CD4-positive, alpha-beta T cell treated with Interleukin-17A for 4 hours (primary cell): ENCODE results near the gene PGM2L1.
"Not testable (repeated sequence)": the region's sequence is repeated elsewhere in the genome, so short reads cannot be mapped to it uniquely, and the experiment has no call there.

Experiments
- DNase-seq: peaks from one replicate; pipeline ENCODE4 v3.0.0-alpha.2; 2020; ENCODE audit warnings: mixed read lengths

The PGM2L1 gene

DNA sequence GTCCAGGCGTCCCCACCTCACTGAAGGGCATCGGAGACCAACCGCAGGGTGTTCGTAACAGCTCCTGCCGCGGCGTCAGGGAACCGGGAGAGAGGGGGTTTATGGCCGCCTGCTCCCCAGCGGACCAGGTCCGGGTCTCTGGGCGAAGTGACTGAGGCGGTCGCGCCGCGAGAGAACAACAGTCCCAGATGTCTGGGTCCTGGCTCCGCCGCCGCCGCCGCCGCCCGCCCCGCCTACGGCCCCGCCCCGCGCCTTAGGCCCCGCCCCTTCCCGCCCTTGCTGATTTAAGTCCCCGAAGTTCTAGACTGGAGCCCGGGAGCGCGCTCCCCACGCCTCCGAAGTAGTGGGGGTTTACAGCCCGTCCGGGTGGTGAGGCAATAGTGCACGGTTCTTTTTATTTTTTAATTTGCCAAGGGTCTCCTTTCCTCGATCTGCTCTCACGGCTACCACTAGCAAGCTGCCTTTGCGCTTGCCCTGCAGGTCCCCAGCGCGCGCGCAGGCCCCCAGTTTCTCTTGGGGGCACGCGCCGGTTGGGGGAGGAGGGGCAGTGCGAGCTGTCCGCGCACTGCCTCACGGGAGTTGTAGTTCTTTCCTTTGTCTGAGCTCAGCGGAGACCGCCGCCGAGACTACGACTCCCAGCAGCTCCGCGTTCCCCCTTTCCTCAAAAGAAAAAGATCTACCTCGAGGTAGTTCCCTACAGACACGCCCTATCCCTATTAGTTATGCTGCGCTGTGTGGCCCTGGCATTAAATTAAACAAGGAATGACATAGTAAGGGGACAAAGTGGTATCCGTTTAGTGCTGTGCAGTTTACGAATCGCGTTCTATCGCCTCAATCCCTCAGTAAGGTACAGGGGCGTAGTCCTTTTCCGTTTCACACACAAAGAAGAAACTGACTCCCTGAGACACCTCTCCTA is at the start of gene PGM2L1:
Gene PGM2L1 (minus strand): TSS at position 190 of the 916 bp plus-strand sequence. CDS start 272 bp downstream, outside the sequence.
- peak; percentile 96 for DNase-seq

DNA sequence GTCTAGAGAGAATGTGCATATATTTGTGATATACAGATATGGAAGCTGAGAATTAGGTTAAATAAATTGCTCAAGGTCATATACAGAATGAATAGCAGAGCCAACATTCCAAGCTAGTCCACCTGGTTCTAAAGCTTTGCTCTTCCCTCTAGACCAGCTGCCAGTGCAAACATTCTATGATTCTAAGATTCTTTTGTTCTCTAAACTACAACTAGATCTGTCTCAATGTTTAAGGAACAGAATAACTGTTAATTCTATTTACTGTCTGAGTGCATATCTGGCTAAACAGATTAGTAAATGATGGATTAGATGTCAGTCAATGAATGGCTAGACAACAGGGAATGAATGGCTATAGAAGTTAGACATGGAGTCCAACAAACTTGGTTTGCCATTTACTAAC is 49.5 kb upstream of the PGM2L1 start:
- no peak for DNase-seq

DNA sequence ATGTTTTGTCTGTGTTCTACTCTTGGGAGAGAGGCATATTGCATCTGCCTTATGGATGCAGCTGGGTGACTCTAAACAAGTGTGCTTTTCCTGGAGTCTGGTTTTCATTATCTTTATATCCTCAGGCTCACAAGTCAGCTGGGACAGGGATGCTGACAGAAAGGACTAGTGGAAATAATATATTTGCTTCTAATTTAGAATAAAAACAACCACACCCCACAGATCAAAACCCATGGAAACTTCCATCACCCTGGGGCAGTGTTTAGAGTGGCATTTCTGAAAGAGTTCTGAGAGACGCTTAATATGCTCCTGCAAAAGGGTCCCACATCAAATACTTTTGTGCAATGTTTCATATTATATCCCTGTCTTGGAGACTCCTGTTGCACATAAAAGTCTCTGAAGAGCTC is 48.3 kb upstream of the PGM2L1 start:
- no peak for DNase-seq

DNA sequence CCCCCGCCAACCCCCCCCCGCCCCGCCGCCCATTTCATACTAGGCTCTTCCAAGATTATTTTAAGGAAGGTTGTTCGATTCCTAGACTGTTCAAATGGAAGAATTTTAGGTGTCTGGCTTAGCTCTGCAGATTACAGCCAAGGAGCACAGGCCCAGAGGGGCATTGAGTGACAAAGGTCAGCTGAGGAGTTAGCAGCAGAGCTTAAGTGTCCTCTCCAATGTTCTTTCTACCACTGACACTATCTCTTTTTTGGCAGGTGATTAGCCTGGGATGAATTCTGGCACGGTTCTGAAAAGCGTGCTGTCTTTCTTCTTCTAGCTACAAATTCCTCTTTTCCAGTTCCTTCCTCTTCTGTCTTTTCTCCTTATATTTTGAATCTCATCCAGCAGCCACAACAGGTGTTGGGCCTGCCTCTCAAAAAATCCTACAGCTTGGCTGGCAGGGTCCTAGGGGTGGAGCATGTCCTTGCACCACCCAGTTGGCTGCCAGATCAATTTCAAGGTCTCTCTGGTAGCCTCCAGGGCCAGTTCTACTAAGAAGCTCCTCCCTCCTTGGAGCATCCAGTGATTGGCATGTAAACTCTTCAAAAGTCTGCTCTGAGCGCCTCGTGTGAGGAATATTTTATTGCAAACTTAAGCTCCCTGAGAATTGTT is 46.1 kb upstream of the PGM2L1 start:
- no peak for DNase-seq

DNA sequence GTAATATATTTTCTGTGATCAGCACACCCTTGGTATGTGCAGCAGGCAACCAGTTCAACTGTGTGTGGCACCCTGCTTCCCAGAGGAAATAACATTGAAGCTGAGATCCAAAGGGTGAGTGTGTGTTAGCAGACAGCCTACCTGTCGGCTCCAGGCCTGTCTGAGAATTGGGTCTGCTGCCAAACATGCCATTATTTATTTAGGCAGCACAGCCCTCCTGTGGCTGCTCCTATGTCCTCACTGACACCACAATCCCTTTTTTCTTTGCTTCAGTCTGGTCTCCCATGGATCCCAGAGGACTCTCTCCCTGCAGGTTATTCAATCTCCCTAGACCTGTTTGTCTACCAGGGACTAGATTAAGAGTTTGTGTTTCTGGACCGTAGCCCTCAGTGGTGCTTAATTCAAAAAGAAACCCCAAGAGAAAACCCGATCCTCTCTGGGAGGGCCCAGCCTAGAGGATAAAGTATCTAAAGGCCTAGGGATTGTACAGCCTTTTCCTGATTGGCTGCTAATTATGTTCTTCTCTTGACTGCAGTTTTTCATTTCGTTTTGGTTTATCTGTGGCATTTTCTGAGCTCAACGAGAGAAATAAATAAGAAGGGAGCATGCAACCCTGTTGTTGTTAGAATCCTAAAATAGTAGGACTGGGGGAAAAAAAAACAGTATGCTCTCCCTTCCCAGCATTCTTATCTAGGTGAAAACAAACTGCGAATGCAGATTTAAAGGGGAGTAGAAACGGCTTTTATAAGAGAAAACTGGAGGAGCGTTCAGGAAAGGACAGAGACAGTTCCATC is 45.0 kb upstream of the PGM2L1 start:
- no peak for DNase-seq

DNA sequence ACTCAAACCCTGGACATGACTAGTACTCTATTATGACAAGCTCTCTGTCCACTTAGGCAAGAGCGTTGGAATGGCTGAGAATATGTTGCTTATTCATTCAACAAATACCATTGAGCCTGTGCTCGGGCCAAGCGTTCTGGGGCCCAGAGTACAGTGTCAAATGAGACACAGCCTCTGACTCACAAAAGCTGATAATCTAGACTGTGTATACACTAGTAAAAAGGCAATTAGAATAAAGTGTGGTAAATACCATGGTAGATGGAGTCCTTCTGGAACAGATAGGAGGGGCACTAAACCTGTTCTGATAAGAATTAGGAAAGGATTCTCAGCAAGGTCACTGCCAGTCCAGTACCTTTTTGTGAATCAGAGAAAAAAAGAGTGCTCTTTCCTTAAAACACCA is 44.4 kb upstream of the PGM2L1 start:
- DNase-seq, result no peak

DNA sequence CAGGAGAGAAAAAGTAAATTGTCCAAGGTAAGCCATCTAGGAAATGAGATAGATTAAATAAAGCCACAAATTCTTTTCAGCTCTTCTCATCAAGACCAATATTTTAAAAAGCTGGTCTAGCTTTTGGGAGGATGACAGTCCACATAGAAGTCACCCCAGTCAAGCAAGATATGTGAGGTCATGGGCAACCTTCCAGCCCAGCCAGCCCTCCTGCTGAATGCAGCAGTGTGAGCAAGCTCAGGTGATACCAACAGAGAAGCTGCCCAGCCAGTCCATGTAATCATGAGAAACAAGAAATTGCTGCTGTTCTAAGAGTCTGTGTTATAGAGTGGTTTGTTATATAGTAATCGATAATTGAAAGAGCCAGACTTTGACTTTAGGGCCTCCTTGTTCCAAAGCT is 40.4 kb upstream of the PGM2L1 start:
- no peak for DNase-seq

DNA sequence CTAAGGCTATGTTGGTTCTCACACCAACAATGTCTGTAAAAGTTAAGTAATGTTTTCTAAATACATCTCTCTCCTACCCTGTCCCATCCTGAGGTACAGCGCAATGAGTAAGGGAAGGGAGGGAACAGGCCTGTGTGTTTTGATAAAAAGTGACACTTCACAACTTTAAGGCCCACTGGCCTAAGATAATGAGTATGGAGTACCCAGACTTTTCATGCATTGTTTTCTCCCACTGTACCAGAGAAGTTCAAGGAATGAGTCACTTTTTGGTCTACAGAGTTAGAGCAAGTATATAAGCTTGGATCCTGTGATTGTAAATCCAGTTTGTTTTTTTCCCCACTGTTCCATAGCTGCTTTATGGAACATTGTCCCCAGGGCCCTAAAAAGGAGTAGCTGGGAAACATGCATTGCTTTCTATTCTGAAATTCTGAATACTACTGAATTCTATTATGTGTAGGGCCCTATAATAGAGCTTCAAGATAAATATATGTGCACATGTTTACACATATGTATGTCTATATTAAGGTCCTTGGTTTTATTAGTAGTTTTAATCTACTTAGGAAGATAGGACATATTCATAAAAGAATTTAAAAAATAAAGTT is 39.3 kb upstream of the PGM2L1 start:
- DNase-seq, result no peak

DNA sequence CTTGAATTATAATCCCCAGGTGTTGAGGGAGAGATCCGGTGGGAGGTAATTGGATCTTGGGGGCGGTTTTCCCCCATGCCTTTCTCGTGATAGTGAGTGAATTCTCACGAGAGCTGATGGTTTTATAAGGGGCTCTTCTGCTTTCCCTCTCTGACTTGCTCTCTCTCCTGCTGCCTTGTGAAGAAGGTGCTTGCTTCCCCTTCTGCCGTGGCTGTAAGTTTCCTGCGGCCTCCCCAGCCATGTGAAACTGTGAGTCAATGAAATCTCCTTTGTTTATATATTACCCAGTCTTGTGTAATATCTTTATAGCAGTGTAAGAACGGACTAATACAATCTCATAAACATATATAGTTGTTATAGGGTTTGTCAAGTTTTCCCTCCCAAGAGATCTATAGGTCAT is 36.3 kb upstream of the PGM2L1 start:
- no peak for DNase-seq

DNA sequence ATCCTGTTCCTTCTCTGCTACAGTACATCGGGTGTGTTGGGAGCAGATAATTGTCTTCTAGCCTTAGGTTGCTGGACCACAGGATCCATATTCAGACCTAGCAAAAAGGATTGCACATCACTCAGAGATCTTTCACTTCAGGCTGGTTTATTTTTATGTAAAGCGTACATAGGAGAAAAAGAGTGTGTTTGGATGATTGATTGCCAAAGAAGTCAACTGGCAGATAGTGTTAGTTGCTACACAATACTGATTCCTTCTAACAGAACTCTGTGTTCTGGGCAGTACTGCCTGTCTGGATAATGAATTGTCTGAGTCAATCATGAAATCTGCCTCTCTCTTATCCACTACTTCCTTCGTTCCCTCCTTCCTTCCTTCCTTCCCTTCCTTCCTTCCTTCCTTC is 31.0 kb upstream of the PGM2L1 start:
- no peak for DNase-seq

DNA sequence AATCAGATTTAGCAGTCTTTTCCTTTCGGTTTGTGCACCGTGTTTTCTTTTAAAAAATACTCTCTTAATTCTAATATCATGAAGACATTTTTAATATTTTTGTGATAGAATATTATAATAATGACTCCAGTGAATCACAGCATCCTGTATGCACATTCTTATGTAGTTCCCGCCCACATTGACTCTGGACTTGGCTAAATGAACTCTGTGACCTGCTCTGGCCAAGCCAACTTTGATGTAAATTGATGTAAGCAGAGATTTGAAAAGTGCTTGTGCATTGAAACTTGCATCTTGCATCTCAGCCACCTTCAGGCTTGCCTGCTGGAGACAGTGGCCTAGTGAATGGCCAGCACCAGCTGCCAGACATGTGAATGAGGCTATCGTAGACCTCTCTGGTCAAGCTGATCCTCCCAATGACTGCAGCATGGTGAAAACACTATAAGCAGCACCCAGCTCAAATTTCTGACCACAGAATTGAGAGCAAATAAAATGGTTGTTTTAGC is 29.2 kb upstream of the PGM2L1 start:
- no peak for DNase-seq

DNA sequence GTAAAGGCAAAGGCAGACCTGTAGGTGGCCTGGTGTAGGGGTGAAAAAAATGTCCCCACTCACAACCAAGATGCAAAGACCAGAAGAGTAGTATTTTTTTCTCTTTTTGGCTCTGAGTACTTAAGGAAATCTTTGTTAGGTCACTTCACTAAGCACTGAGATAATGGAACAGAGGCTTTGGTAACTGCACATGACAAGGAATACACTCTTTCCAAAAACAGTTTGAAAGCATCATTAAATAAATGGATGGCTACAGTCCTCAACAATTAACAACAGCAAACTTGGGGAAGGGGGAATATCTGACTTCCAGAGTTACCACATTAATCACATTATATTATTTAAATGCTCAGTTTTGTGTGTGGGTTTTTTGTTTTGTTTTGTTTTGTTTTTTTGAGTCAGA is 26.9 kb upstream of the PGM2L1 start:
- DNase-seq, result no peak

DNA sequence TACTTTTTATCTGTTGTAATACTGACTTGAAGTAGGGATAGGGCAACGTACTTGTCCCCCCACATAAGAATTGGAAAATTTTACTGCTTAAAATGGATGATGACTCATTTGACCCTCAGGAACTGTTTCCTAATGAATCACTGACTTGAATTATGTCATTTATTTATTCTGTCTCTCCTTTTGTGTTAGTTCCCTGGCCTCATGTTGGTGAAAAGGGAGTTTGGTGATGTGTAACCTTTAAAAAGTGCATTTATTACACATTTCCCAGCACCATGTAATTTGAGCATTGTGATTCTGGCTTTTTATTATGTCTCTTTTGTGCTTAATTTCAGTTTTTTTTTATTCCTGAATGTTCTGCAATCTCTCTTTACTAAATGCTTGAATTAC is 20.3 kb upstream of the PGM2L1 start:
- no peak for DNase-seq

DNA sequence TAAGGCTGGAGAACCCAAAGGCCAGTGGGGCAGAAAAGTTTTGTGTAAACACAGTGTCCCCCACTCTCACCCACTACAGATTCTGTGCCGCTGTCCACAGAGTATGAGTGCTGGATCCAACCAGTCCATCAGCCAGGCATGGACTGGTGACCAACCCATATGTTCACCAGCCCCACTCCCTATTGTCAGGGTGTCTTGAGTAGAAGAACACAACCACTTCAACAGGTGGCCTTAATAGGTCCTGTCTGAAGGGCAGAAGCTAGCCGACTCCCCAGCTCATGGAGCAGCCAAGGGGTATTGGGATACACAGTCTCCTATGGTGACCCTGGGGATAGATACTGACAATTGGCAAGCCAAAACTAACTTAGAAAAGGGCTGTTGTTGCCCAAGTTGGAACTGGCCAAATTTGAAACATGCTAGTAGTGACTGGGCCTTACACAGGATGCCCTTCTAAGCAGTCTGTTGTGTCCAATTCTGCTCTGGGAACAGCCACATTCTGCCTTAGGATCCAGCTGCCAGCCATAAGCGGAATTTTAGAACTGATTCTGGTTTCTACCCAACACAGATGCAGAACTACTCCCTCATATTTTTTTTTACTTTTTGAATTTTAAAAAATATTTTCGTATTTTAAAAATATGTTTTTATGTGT is 19.8 kb upstream of the PGM2L1 start:
- peak; percentile 7 for DNase-seq

DNA sequence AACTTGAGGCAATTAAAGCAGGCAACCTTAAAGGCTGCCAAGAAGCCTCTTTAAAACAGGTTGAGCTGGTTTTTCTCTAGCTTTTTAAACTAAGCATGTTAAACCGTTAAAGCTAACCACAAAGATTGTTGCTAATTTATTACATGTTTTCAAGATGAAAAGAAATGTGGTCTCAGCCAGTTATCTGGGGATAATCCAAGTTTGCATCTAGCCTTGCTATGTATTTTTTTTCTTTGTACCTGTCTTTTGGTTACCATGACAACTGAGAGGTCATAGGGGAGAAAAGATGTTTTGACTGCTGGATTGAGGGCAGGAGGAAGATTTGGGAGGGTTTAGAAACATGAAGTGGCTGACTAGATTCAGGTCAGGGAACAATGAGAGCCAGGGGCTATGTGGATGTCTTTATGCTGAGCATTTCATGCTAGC is 19.2 kb upstream of the PGM2L1 start:
- DNase-seq, result no peak

DNA sequence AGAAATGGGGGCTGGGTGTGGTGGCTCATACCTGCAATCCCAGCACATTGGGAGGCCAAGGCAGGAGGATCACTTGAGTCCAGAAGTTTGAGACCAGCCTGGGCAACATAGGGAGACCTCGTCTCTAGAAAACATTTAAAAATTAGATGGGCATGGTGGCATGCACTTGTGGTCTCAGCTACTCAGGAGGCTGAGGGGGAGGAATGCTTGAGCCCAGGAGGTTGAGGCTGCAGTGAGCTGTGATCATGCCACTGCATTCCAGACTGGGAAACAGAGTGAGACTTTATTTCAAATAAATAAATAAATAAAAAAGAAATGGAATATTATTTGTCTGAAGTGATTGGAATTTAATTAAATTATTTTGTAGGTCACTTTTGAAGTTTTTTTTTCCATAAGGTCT is 18.7 kb upstream of the PGM2L1 start:
- DNase-seq, result not testable (repeated sequence)

DNA sequence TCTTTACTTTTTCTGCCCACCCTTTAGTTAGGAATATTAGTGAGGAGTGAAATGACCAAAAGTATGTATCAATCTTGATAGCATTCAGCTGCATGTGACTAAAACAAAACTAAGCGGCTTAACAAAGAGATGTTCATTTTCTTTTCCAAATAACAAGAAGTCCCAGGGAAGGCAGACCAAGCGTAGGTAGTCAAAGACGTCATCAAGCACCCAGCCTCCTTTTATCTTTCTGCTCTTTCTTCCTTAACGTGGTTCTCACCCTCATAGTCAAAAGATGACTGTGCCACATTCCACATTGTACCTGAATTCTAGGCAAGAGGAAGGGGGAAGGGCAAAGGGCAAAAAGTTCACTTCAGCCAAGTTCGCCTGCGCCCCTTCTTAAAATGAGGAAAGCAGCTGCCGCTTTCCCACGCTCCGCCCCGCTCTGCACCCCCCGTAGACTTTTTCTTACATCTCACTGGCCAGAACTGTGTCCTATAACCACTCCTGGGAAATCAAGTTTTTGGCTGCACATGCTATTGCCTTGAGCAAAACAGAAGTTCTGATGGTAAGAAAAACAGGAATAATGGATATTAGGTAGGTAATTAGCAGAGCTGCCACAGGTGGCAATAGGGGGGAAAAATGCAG is 14.6 kb upstream of the PGM2L1 start:
- DNase-seq, result no peak

DNA sequence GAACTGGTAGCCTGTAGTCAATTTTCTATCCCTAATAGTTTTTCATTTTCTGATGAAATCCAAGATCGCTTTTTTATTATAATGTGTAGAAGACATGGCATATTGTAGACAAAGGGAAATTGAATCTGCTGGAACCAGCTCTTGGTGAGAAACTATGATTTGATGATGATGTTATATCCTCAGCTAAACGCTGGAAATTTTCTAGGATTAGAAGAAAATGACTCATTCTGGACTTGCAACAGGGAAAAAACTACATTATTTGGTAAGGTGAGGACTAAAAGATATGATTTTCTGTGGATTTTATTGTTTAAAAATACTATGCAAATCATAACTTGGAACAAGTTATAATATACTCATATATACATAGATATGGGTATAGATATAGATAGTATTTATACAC is 14.1 kb upstream of the PGM2L1 start:
- no peak for DNase-seq

DNA sequence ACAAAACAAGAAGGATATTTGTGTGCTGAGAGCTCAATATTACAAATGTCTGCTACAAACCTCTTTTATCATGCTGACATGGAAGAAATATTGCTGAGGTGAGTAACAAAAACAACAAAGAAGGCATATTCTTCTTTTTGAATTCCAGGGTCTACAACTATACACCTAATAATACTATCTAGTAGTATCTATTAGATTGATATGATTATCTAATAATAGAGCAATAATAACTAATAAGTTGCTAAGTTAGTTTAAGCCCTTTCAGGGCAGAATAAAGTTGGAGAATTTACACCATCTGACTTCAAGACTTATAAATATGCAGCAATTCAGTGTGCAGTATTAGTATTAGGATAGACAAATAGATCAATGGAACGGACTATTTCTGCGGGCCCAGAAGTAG is 11.4 kb upstream of the PGM2L1 start:
- no peak for DNase-seq

DNA sequence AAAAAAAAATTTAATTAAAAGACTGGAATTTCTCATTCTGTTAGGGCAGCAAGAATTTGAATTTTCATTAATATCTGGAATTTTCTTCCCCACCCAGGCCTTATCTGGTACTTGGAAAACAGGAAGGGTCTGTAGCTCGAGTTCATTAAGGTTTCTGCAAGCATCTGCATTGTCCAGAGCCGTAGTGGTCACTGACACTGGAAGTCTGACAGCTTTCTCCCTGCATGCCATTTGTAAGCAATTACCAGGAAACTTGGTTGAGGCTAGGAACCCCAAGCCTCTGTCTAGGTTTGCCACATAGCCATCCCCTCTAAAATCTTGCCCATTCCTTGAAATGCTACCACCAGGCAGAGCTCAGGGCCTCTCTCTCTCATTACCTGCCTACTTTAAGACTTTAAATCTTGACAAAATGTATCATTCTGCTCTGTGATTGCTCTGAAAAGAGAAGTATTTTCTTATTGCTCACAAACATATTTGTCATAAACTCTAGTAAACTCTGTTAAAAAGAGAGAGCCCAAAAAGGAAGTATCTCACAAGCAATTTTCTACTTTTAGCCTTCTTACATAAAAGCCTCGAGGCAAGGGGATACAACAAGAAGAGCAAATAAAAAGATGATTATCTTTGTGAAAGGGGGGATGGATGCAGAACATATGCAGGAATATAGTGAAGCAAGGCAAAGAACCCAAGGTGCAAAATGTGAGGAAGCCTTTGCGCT is 5.5 kb upstream of the PGM2L1 start:
- no peak for DNase-seq

DNA sequence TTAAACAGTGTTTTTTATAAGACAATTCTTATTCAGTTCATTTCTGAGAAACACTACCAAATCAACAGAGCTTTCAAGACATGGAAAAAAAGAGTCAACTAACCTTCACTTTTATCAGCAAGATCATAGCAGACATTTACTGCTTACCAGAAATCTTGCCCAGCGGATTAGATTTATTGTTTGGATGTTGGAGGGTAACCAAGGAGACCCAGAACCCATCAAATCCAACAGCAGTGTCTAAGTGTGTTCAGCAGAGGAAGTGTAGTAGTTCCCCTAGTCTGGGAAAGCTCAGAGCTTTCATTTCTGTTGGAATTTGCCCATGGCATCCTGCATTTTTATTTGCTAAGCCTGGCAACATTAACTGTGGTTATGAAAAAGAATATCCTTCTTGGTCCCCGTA is 2.4 kb upstream of the PGM2L1 start:
- DNase-seq, result no peak
